GM21423 (cell line): ENCODE data around the gene TMEM87A.

ENCODE experiments used
- ATAC-seq: cut with Tn5 transposase; IDR thresholded peaks from one replicate; pipeline ENCODE4 v1.9.1; 2021; ENCODE audit warnings: mild to moderate bottlenecking, moderate library complexity; ENCODE audit not compliant: unreplicated experiment

TMEM87A gene

GRCh38 chr15:42207674-42208579, 65.3 kb downstream of the TMEM87A start, which contains the start of gene VPS39:
VPS39 (minus strand) TSS chr15:42208304; CDS start chr15:42208153, 151 bp downstream.
- peak; percentile 92 for ATAC-seq

- ATAC-seq: no peak
Observed at GRCh38 chr15:42206406-42206805, 66.8 kb downstream of the TMEM87A start.

GRCh38 chr15:42203891-42204290, 69.3 kb downstream of the TMEM87A start:
- ATAC-seq: no peak

- ATAC-seq: no peak
Observed at GRCh38 chr15:42202653-42203052, 70.6 kb downstream of the TMEM87A start.

GRCh38 chr15:42201801-42202200, 71.4 kb downstream of the TMEM87A start:
- ATAC-seq: no peak

- ATAC-seq: no peak
Observed at GRCh38 chr15:42199126-42199525, 74.1 kb downstream of the TMEM87A start.

- no peak for ATAC-seq
Observed at GRCh38 chr15:42198516-42198915, 74.7 kb downstream of the TMEM87A start.

GRCh38 chr15:42194513-42194912, 78.7 kb downstream of the TMEM87A start:
- ATAC-seq: no peak

GRCh38 chr15:42193383-42193782, 79.8 kb downstream of the TMEM87A start:
- no peak for ATAC-seq

- no peak for ATAC-seq
Observed at GRCh38 chr15:42191610-42192346, 81.5 kb downstream of the TMEM87A start.

GRCh38 chr15:42190370-42190769, 82.9 kb downstream of the TMEM87A start:
- ATAC-seq: no peak

GRCh38 chr15:42185801-42186200, 87.4 kb downstream of the TMEM87A start:
- no peak for ATAC-seq

GRCh38 chr15:42184736-42185135, 88.5 kb downstream of the TMEM87A start:
- no peak for ATAC-seq

GRCh38 chr15:42184296-42184695, 88.9 kb downstream of the TMEM87A start:
- ATAC-seq: no peak

- ATAC-seq: no peak
Observed at GRCh38 chr15:42182961-42183360, 90.3 kb downstream of the TMEM87A start.

- no peak for ATAC-seq
Observed at GRCh38 chr15:42182328-42182886, 90.8 kb downstream of the TMEM87A start.

- ATAC-seq: no peak
Observed at GRCh38 chr15:42178056-42178455, 95.2 kb downstream of the TMEM87A start.

- no peak for ATAC-seq
Observed at GRCh38 chr15:42175671-42176070, 97.6 kb downstream of the TMEM87A start.

GRCh38 chr15:42172475-42172874, 100.8 kb downstream of the TMEM87A start:
- ATAC-seq: no peak

GRCh38 chr15:42171795-42172194, 101.4 kb downstream of the TMEM87A start:
- ATAC-seq: no peak

- ATAC-seq: no peak
Observed at GRCh38 chr15:42171122-42171521, 102.1 kb downstream of the TMEM87A start.
